ENCODE results near the gene TMED9.

The TMED9 gene

GRCh38 chr5:177592010-177592834 is at the start of gene TMED9:
Gene TMED9, plus strand, starts transcription at chr5:177592203. Its CDS starts 12 bp downstream, at chr5:177592215.
- Histone ChIP-seq H3K27ac (ENCODE audit: low read length) (peak within 1 kb of the TSS; percentile 80), H3K4me3 (ENCODE audit: low read length) (peak within 1 kb of the TSS; percentile 99), H3K9me3 (ENCODE audit: insufficient read depth, low read length) (no peaks in the 10 kb centered on the region), H2AFZ (ENCODE audit: low read depth, low read length) (peak within 1 kb of the TSS; percentile 100), H3K9ac (ENCODE audit: low read length) (peak within 1 kb of the TSS; percentile 99), H3K36me3 (replicated peaks; ENCODE audit: low read depth, low read length) (peaks cover 38% of the 10 kb centered on the region), H4K20me1 (ENCODE audit: insufficient read depth, low read length) (no peaks in the 10 kb centered on the region), H3K4me2 (ENCODE audit: low read length) (peak within 1 kb of the TSS; percentile 78), H3K79me2 (ENCODE audit: low read length) (peaks cover 26% of the 10 kb centered on the region), H3K27me3 (ENCODE audit: low read depth, low read length) (no peaks in the 10 kb centered on the region), H3K4me1 (ENCODE audit: low read length) (peaks cover 14% of the 10 kb centered on the region)
- no peak for TF ChIP-seq EZH2phosphoT487 (IDR thresholded peaks at IDR 0.05; ENCODE audit: low read depth)
- TF ChIP-seq, protein P1, sequence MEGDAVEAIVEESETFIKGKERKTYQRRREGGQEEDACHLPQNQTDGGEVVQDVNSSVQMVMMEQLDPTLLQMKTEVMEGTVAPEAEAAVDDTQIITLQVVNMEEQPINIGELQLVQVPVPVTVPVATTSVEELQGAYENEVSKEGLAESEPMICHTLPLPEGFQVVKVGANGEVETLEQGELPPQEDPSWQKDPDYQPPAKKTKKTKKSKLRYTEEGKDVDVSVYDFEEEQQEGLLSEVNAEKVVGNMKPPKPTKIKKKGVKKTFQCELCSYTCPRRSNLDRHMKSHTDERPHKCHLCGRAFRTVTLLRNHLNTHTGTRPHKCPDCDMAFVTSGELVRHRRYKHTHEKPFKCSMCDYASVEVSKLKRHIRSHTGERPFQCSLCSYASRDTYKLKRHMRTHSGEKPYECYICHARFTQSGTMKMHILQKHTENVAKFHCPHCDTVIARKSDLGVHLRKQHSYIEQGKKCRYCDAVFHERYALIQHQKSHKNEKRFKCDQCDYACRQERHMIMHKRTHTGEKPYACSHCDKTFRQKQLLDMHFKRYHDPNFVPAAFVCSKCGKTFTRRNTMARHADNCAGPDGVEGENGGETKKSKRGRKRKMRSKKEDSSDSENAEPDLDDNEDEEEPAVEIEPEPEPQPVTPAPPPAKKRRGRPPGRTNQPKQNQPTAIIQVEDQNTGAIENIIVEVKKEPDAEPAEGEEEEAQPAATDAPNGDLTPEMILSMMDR (IDR thresholded peaks at IDR 0.05; ENCODE audit: low read depth, low read length) = no peak

GRCh38 chr5:177542816-177543465 is 49.1 kb upstream of the TMED9 start:
- Histone ChIP-seq H3K36me3 (replicated peaks; ENCODE audit: low read depth, low read length) (peaks cover 19% of the 10 kb centered on the region), H2AFZ (ENCODE audit: low read depth, low read length) (no peak overlapping the region), H3K4me1 (ENCODE audit: low read length) (no peaks in the 10 kb centered on the region), H3K9ac (ENCODE audit: low read length) (no peak overlapping the region), H3K9me3 (ENCODE audit: insufficient read depth, low read length) (no peaks in the 10 kb centered on the region), H4K20me1 (ENCODE audit: insufficient read depth, low read length) (peaks cover 44% of the 10 kb centered on the region), H3K4me3 (ENCODE audit: low read length) (no peak overlapping the region), H3K27ac (ENCODE audit: low read length) (no peak overlapping the region), H3K27me3 (ENCODE audit: low read depth, low read length) (no peaks in the 10 kb centered on the region), H3K4me2 (ENCODE audit: low read length) (no peak overlapping the region), H3K79me2 (ENCODE audit: low read length) (peaks cover 63% of the 10 kb centered on the region)
- TF ChIP-seq EZH2phosphoT487 (IDR thresholded peaks at IDR 0.05; ENCODE audit: low read depth) = no peak
- TF ChIP-seq, protein P1 (IDR thresholded peaks at IDR 0.05; ENCODE audit: low read depth, low read length) = no peak

- H4K20me1 ChIP-seq (ENCODE audit: insufficient read depth, low read length) = peaks cover 43% of the 10 kb centered on the region
- no peak overlapping the region for H3K27ac ChIP-seq (ENCODE audit: low read length)
- H3K9ac ChIP-seq (ENCODE audit: low read length) = no peak overlapping the region
- no peaks in the 10 kb centered on the region for H3K27me3 ChIP-seq (ENCODE audit: low read depth, low read length)
- no peaks in the 10 kb centered on the region for H3K4me1 ChIP-seq (ENCODE audit: low read length)
- TF ChIP-seq EZH2phosphoT487 (IDR thresholded peaks at IDR 0.05; ENCODE audit: low read depth) = no peak
- TF ChIP-seq, protein P1 (IDR thresholded peaks at IDR 0.05; ENCODE audit: low read depth, low read length) = no peak
- H2AFZ ChIP-seq (ENCODE audit: low read depth, low read length) = no peak overlapping the region
- no peak overlapping the region for H3K4me2 ChIP-seq (ENCODE audit: low read length)
- peaks cover 14% of the 10 kb centered on the region for H3K36me3 ChIP-seq (replicated peaks; ENCODE audit: low read depth, low read length)
- H3K79me2 ChIP-seq (ENCODE audit: low read length) = peaks cover 70% of the 10 kb centered on the region
- no peak overlapping the region for H3K4me3 ChIP-seq (ENCODE audit: low read length)
- no peaks in the 10 kb centered on the region for H3K9me3 ChIP-seq (ENCODE audit: insufficient read depth, low read length)
Observed at GRCh38 chr5:177545487-177546257, 46.3 kb upstream of the TMED9 start.

Data from OCI-LY3 (cell line).